PC-3 (cell line): ENCODE measurements around the gene PSMD1. TPM values are rescaled to one million over a fixed set of nuclear protein-coding genes. Genes with fewer than 3 reads are reported as not detected.
A peak's percentile ranks its signal among the peaks of the same experiment; 100 is the strongest.

Experiments used
- ATAC-seq: fragments of 200-7000 bp; cut with Tn5 transposase; 2 replicates; pipeline ENCODE4 v1.9.1; 2020; ENCODE audit warnings: mild to moderate bottlenecking, moderate library complexity
- BruUV-seq: library from RNA; stranded (reverse); fragments of 400-500 nt; replicated peaks from 2 replicates; lab custom pipeline; 2021; lab: Mats Ljungman, UMichigan
- CTCF ChIA-PET: fragments of 300-600 bp; sonication (Branson Sonifier 250); formaldehyde crosslinking; loops from one replicate; lab custom pipeline; 2022; ENCODE audit warnings: antibody characterized with exemption; lab: Charles Lee
- POLR2A ChIA-PET: fragments of 300-600 bp; sonication (Branson Sonifier 250); formaldehyde crosslinking; loops from one replicate; lab custom pipeline; 2022; ENCODE audit warnings: antibody characterized with exemption; ENCODE audit not compliant: unreplicated experiment; lab: Charles Lee
- DNase-seq: peaks from one replicate; pipeline ENCODE4 v3.0.0-alpha.2; 2015
- H2AFZ ChIP-seq: fragments of 300-600 bp; sonication (generic); 2 replicates; pipeline ENCODE4 v1.6.0; 2016; ENCODE audit warnings: antibody characterized with exemption, low read length
- H3F3A ChIP-seq: fragments of 300-600 bp; sonication (generic); one replicate; pipeline ENCODE4 v1.6.0; 2017; ENCODE audit warnings: antibody characterized with exemption, low read length, control low read depth, mild to moderate bottlenecking; ENCODE audit not compliant: unreplicated experiment
- H3K27ac ChIP-seq: fragments of 300-600 bp; sonication (generic); 2 replicates; pipeline ENCODE4 v1.5.1; 2016; ENCODE audit warnings: mild to moderate bottlenecking, low read length
- H3K27me3 ChIP-seq: fragments of 300-600 bp; sonication (generic); 2 replicates; pipeline ENCODE4 v1.6.1; 2016; ENCODE audit warnings: low read length, mixed read lengths
- H3K36me3 ChIP-seq: fragments of 300-600 bp; sonication (generic); 2 replicates; pipeline ENCODE4 v1.6.1; 2016; ENCODE audit warnings: low read depth, mixed run types, low read length, mixed read lengths
- H3K4me1 ChIP-seq: fragments of 300-600 bp; sonication (generic); 2 replicates; pipeline ENCODE4 v1.5.1; 2016; ENCODE audit warnings: low read length; ENCODE audit not compliant: insufficient read depth
- H3K4me2 ChIP-seq: fragments of 300-600 bp; sonication (generic); 2 replicates; pipeline ENCODE4 v1.6.0; 2016; ENCODE audit warnings: low read length
- H3K4me3 ChIP-seq: fragments of 300-600 bp; sonication (generic); 2 replicates; pipeline ENCODE4 v1.5.1; 2016; ENCODE audit warnings: mild to moderate bottlenecking, low read length, mixed read lengths
- H3K79me2 ChIP-seq: fragments of 300-600 bp; sonication (generic); 2 replicates; pipeline ENCODE4 v1.6.1; 2017; ENCODE audit warnings: low read length, mixed read lengths
- H3K9ac ChIP-seq: fragments of 300-600 bp; sonication (generic); 2 replicates; pipeline ENCODE4 v1.6.0; 2016; ENCODE audit warnings: mild to moderate bottlenecking, low read length
- H3K9me2 ChIP-seq: fragments of 300-600 bp; sonication (generic); replicated peaks from 2 replicates; pipeline ENCODE4 v1.6.1; 2016; ENCODE audit warnings: mixed run types, low read length, mixed read lengths
- H3K9me3 ChIP-seq: fragments of 300-600 bp; sonication (generic); 2 replicates; pipeline ENCODE4 v1.6.1; 2016; ENCODE audit warnings: low read length, mixed read lengths
- H4K20me1 ChIP-seq: fragments of 300-600 bp; sonication (generic); 2 replicates; pipeline ENCODE4 v1.6.1; 2016; ENCODE audit warnings: low read length, mixed read lengths
- EZH2 ChIP-seq: fragments of 300-600 bp; sonication (generic); IDR thresholded peaks from one replicate; pipeline ENCODE4 v1.6.1; 2017; ENCODE audit warnings: antibody characterized with exemption, mild to moderate bottlenecking, low read length; ENCODE audit not compliant: unreplicated experiment
- EZH2phosphoT487 ChIP-seq: fragments of 300-600 bp; sonication (generic); IDR thresholded peaks from 2 replicates; pipeline ENCODE4 v1.6.1; 2018; ENCODE audit warnings: mild to moderate bottlenecking, antibody characterized with exemption, low read length, borderline replicate concordance
- intact Hi-C: fragments of 100-400 bp; cut with micrococcal nuclease; formaldehyde crosslinking; loops from 2 replicates; pipeline ENCODE4 v1.9.0; 2023
- total RNA-seq: library from RNA; depleted of rRNA; stranded (reverse); fragments of >200 nt; gene quantifications from 2 replicates; pipeline ENCODE4 v1.2.3, GENCODE V29; 2014
- TF ChIP-seq, protein P1 (sequence below): fragments of 300-600 bp; sonication (generic); conservative IDR thresholded peaks from 2 replicates; pipeline ENCODE4 v1.5.1; 2017; ENCODE audit warnings: antibody characterized with exemption, low read depth, mild to moderate bottlenecking, low read length

PSMD1 gene
- total RNA-seq, 1 experiment from 2014 or later = 154 TPM

DNA sequence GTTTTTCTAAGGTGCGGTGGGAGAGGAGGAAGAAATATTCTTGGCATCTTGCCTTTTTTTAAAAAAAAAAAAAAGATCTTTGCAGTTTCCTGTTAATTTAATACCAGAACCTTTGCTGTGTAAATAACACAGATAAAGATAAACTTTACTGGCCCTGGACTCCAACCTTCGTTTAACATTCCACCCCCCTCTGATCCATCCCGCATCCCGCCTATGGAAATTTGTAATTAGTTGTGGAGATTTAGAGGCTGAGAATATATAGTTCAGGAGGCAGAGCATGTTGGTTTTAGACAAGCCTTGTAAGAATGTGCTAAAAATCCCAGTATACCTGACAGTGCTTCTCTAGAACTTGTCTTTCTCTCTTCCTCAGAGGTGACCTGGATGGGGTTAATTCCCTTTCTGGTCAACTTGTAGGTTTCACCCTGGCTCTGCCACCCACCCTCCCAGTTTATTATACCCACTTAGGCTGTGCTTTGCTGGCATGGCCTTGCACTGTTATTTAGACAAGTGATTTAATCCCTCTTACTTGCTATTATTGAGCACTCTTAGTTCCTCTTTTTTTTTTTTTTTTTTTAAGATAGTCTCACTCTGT, 22.3 kb upstream of the PSMD1 start:
- CTCF ChIA-PET = no interaction called here
- ATAC-seq = peak; percentile 19; the same call in 1 of the 2 replicates
- no peaks in the 10 kb centered on the region for H3K4me1 ChIP-seq

DNA sequence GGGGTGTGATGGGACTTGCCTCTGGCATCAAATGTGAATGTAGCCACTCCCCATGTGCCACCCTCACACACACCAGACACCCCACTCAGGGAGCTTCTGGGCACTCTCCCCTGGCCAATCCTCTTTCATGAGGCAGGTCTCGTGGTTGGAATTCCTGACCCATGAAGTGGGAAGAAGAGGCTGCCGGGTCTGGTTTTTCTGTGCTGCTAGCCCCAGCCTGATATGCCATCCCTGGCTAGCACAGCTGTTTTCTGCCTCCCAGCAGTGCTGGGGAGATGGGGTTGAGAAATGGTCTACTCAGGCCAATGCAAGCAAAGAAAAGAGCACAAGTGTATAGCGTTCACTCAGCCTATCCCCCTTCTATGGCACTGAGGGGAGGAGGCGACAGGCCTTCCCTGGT, 20.5 kb upstream of the PSMD1 start:
- Histone ChIP-seq H3K79me2 (no peaks in the 10 kb centered on the region), H3F3A (no peaks in the 10 kb centered on the region), H3K27ac (no peak overlapping the region), H3K9ac (no peak overlapping the region), H2AFZ (no peak overlapping the region), H3K36me3 (no peaks in the 10 kb centered on the region), H3K9me3 (no peaks in the 10 kb centered on the region), H3K9me2 (no peaks in the 10 kb centered on the region), H4K20me1 (no peaks in the 10 kb centered on the region), H3K4me3 (no peak overlapping the region), H3K27me3 (peaks cover 21% of the 10 kb centered on the region), H3K4me1 (no peaks in the 10 kb centered on the region), H3K4me2 (no peak overlapping the region)
- TF ChIP-seq EZH2phosphoT487 (no peak), EZH2 (no peak)
- TF ChIP-seq, protein P1, sequence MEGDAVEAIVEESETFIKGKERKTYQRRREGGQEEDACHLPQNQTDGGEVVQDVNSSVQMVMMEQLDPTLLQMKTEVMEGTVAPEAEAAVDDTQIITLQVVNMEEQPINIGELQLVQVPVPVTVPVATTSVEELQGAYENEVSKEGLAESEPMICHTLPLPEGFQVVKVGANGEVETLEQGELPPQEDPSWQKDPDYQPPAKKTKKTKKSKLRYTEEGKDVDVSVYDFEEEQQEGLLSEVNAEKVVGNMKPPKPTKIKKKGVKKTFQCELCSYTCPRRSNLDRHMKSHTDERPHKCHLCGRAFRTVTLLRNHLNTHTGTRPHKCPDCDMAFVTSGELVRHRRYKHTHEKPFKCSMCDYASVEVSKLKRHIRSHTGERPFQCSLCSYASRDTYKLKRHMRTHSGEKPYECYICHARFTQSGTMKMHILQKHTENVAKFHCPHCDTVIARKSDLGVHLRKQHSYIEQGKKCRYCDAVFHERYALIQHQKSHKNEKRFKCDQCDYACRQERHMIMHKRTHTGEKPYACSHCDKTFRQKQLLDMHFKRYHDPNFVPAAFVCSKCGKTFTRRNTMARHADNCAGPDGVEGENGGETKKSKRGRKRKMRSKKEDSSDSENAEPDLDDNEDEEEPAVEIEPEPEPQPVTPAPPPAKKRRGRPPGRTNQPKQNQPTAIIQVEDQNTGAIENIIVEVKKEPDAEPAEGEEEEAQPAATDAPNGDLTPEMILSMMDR = no peak
- POLR2A ChIA-PET = no interaction called here
- CTCF ChIA-PET = no interaction called here
- no TSS peak for BruUV-seq
- DNase-seq (no peak), ATAC-seq (no peak)
- intact Hi-C loops = no loop called here

More for the DNA sequence above, 22.3 kb upstream of the PSMD1 start:
- POLR2A ChIA-PET = no interaction called here
- Histone ChIP-seq H3K4me2 (no peak overlapping the region), H3F3A (no peaks in the 10 kb centered on the region), H3K4me3 (no peak overlapping the region), H3K9me2 (no peaks in the 10 kb centered on the region), H2AFZ (no peak overlapping the region), H3K9ac (no peak overlapping the region), H3K79me2 (no peaks in the 10 kb centered on the region), H4K20me1 (no peaks in the 10 kb centered on the region), H3K27ac (no peak overlapping the region), H3K9me3 (no peaks in the 10 kb centered on the region), H3K36me3 (no peaks in the 10 kb centered on the region), H3K27me3 (peaks cover 21% of the 10 kb centered on the region)
- no TSS peak for BruUV-seq
- intact Hi-C loops = no loop called here
- no peak for TF ChIP-seq EZH2phosphoT487
- TF ChIP-seq EZH2 = no peak
- TF ChIP-seq, protein P1 = no peak
- DNase-seq = no peak

DNA sequence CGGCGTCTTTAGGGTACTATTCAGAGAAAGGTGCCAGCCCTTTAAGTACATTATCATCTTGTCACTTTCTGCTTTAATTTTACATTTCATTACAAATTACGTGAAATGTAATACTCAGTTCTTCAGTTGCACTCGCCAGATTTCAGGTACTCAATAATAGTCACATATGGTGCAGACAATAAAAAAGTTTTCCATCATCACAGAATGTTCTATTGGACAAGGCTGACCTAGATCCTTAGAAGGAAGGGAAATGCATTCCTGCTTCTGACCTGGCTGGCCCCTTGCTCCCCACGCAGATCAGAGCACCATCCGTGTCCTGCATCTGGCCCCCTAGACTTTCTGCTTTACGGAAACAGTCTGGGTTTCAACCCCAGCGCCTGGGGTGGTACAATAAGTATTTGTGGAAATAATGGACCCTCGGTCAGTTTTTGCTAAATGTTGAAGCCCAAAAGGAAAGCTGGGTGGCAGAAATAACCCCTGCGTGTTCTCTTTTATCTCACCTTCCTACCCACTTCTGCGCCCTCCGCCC, 20.0 kb upstream of the PSMD1 start:
- POLR2A ChIA-PET = no interaction called here
- H3K4me2 ChIP-seq = no peak overlapping the region

More for the DNA sequence above, 20.0 kb upstream of the PSMD1 start:
- no TSS peak for BruUV-seq
- Histone ChIP-seq H3K9me2 (no peaks in the 10 kb centered on the region), H3K4me3 (no peak overlapping the region), H3K36me3 (no peaks in the 10 kb centered on the region), H2AFZ (no peak overlapping the region), H3K9me3 (no peaks in the 10 kb centered on the region), H3K79me2 (no peaks in the 10 kb centered on the region), H3K27ac (no peak overlapping the region), H3K9ac (no peak overlapping the region), H3F3A (no peaks in the 10 kb centered on the region), H3K4me1 (no peaks in the 10 kb centered on the region), H4K20me1 (no peaks in the 10 kb centered on the region), H3K27me3 (peaks cover 21% of the 10 kb centered on the region)
- CTCF ChIA-PET = no interaction called here
- no peak for DNase-seq
- TF ChIP-seq EZH2 (no peak), EZH2phosphoT487 (no peak)
- TF ChIP-seq, protein P1 = no peak
- intact Hi-C loops = no loop called here
- ATAC-seq = no peak
